Right lobe of liver (tissue), 6 donors: ENCODE data around the gene PLEKHG4B. TPM values are rescaled to one million over a fixed set of nuclear protein-coding genes. Genes with fewer than 3 reads are reported as not detected.
"Not testable (repeated sequence)": the region's sequence is repeated elsewhere in the genome, so short reads cannot be mapped to it uniquely, and the experiment has no call there.

Experiments
- ATAC-seq, 4 donors: fragments of 200-7000 bp; cut with Tn5 transposase; one replicate each; pipeline ENCODE4 v1.9.1; 2020; ENCODE audit warnings: mild to moderate bottlenecking in 4 of 4, moderate library complexity in 4 of 4
- DNase-seq, 3 donors: peaks; one replicate each; pipeline ENCODE4 v3.0.0-alpha.2; 2020
- H3K27ac ChIP-seq, 3 donors: fragments of 200-600 bp; one replicate each; pipeline ENCODE4 v1.8.0; 2022
- H3K27me3 ChIP-seq, 2 donors: fragments of 200-600 bp; one replicate each; pipeline ENCODE4 v1.8.0; 2022
- H3K36me3 ChIP-seq, 4 donors: fragments of 200-600 bp; sonication (generic) in 1 of 4; one replicate each; pipeline versions ENCODE4 v1.5.1 to v1.8.0; 2017 to 2022; ENCODE audit warnings: control low read depth in 1 of 4
- H3K4me1 ChIP-seq, 4 donors: fragments of 200-600 bp; sonication (generic) in 1 of 4; one replicate each; pipeline versions ENCODE4 v1.5.1 to v1.8.0; 2017 to 2022; ENCODE audit warnings: control low read depth in 1 of 4
- H3K4me3 ChIP-seq, 3 donors: fragments of 200-600 bp; one replicate each; pipeline ENCODE4 v1.8.0; 2022
- H3K9me3 ChIP-seq, 4 donors: fragments of 200-600 bp; sonication (generic) in 1 of 4; one replicate each; pipeline versions ENCODE4 v1.5.1 to v1.8.0; 2017 to 2022; ENCODE audit warnings: control low read depth in 1 of 4
- CTCF ChIP-seq, 4 donors: fragments of 200-600 bp in 3 of 4; fragments of 450-650 bp in 1 of 4; IDR thresholded peaks; one replicate each; pipeline versions ENCODE4 v1.5.1 to v1.8.0; 2016 to 2022; ENCODE audit warnings: antibody characterized with exemption in 4 of 4, mild to moderate bottlenecking in 2 of 4
- POLR2A ChIP-seq: fragments of 450-650 bp; IDR thresholded peaks from one replicate; pipeline ENCODE4 v1.6.1; 2017; ENCODE audit warnings: antibody characterized with exemption, mild to moderate bottlenecking
- WGBS: methylation state at CpG from one replicate; pipeline ENCODE4 v1.1.6; 2018; ENCODE audit warnings: low coverage, low lambda C conversion rate; ENCODE audit not compliant: insufficient coverage; ENCODE audit errors: missing lambda C conversion rate; 5-methylcytosine and 5-hydroxymethylcytosine counted together
- intact Hi-C, 2 donors: fragments of 100-400 bp; cut with DNase I; formaldehyde crosslinking; loops; one replicate each; pipeline versions ENCODE4 v1.11.2 to v1.14.1; 2022
- total RNA-seq, 6 experiments: library from RNA; depleted of rRNA in 2 of 6; stranded (reverse); fragments of >200 nt in 2 of 6; fragmentation: NEBNext Ultra II Directional in 3 of 6; extraction: Animal tissue kit (Norgen Biotek cat#: 25700) in 3 of 6; gene quantifications; one replicate each; pipeline versions ENCODE4 v1.1.0 to v1.2.4, GENCODE V29; 2016 to 2023
- donor health status: DM: no; HTN: yes; CAD: no.
- donor health status: DM: no; HTN: no; CAD: no.
- donor health status: DM: no; HTN: no; CAD: no.
- donor health status: DM: no; HTN: yes; CAD: no.
- donor health status: DM: no; HTN: yes; CAD: no.

The PLEKHG4B gene
- total RNA-seq, 6 experiments from 2014 or later = 0.13 to 0.18 TPM; not detected in 4

DNA sequence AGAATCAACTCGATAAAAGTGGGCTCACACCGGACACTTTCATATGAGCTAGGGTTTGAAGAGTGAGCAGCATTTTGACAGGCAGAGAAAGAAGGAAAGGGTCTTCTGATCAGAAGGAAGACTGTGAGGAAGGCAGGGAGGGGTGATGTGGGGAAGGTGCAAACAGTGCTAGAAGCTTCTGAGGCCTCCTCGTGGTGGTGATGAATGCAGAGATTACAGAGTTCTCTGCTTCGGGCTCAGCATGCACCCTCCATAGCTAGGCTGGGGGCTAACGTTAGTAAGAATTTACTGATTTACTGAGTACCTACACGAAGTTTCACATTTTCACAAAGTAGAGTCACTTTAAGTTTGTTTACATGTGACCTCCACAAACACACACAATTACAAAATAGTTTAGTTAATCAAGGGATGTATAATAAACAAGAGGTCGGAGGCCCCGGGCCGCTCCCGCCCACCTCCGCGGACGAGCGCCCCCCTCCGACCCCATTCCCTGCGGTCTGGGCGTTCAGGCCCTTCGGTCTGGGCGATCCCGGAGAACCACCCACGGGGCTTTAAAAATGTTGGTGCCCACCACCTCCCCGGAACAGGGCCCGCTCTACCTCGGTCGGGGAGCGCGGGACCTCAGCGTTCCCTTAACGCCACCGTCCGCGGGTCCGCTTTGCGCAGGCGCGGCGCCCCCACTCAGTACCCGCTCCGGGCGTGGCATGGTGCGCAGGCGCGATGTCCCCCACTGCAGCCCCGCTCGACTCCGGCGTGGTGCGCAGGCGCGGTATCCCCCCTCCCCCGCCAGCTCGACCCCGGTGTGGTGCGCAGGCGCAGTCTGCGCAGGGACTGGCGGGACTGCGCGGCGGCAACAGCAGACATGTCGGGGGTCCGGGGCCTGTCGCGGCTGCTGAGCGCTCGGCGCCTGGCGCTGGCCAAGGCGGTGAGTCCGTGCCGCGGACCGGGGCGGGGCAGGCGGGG is 125.8 kb downstream of the PLEKHG4B start, which contains the start of the genes CCDC127 and SDHA:
Gene CCDC127, minus strand, starts transcription at position 660 of the 963 bp plus-strand sequence. CDS start 1,304 bp downstream, outside the sequence.
Gene SDHA, plus strand, starts transcription at position 827 of the 963 bp plus-strand sequence. Its CDS starts 36 bp downstream, at position 863.
- WGBS = 6% methylated on average over 12 of the region's 75 CpGs
- intact Hi-C loops, H3K36me3 ChIP-seq, H3K27me3 ChIP-seq, H3K9me3 ChIP-seq: not testable (repeated sequence)
- peak within 1 kb of the TSS; percentile 92 to 94 (median 93) for H3K27ac ChIP-seq
- ATAC-seq = peak; percentile 91 to 93 (median 92)
- H3K4me1 ChIP-seq = peaks cover 0 to 29% (median 7%) of the 10 kb centered on the region in 4 donors
- TF ChIP-seq POLR2A (peak; percentile 93), CTCF (IDR thresholded peaks at IDR 0.05) (peak; percentile 11 to 46 (median 30))
- peak within 1 kb of the TSS; percentile 91 to 98 (median 97) for H3K4me3 ChIP-seq
- DNase-seq = peak; percentile 97 to 99 (median 98)

DNA sequence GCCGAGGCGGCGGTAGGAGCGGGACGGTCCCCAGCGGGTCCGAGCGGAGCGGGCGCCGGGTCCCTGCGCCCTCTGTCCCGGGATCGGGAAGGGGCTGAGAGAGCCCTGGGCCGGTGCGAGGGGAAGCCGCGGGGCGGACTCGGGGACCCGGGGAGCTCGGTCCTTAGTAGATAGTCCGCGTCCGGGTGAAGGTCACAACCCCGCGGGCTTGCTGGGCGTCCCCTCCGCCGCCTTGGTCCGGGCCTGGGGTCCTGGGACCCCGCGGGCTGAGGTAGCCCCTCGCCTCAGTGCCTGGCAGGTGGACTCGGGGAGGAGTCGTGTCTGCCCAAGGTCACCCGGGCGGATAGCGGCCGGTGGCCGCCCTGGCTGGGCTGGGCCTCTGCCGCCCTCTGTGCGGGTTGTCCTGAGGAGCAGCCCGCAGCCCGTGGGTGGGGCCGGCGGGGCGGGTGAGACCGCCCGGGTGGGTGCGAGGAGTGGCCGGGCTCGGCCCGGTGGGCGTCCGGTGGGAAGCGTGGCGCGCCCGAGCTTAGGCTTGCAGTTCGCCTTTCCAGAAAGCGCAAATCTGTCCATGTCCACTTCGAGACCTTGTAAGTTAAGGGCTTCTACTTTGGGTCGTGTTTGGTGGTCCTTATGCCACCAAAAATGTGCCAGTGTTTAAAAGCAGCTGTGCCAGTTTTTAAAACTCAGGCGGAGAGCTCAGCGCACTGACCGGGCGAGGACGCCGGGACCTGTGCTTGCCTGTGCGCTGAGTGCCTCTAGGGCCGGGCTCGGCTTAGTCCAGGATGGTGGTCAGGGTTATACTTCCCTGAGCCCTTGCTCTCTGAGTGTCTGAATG is 126.7 kb downstream of the PLEKHG4B start:
- H3K4me1 ChIP-seq = peaks cover 0 to 32% (median 7%) of the 10 kb centered on the region in 4 donors
- 0% methylated on average over 3 of the region's 73 CpGs for WGBS
- intact Hi-C loops = no loop called here
- peaks cover 0 to 2% (median 0%) of the 10 kb centered on the region in 4 donors for H3K36me3 ChIP-seq
- TF ChIP-seq CTCF (IDR thresholded peaks at IDR 0.05) (peak in 1 of 4 donors; percentile 4), POLR2A (peak; percentile 3)
- no peaks in the 10 kb centered on the region for H3K27me3 ChIP-seq
- peak; percentile 60 to 76 (median 66) for DNase-seq
- peak overlapping the region; percentile 92 to 94 (median 93) for H3K27ac ChIP-seq
- no peaks in the 10 kb centered on the region for H3K9me3 ChIP-seq
- peak overlapping the region; percentile 91 to 98 (median 97) for H3K4me3 ChIP-seq
- peak; percentile 44 to 68 (median 68) for ATAC-seq

DNA sequence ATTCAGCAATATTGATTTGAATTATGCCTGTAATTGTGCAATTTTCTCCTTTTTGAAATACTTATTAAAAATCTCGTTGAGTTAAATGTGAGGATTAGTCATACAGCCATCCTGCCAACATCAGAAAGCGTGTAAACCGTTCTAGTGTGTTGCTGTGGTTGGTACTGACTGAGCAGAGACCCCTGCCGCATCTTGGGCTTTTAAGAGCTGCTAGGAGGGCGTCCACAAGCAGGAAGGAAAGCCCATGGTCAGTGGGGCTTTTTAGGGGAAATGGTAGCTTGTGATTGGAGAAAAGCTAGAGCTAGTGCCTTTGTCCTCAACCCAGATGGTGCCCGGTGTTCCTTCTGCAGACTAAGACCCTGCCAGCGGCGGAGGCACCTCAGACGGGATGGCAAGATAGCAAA is 127.5 kb downstream of the PLEKHG4B start:
- H3K27ac ChIP-seq = peak overlapping the region; percentile 92 to 94 (median 93)
- H3K4me3 ChIP-seq = peak overlapping the region; percentile 91 to 98 (median 97)
- peaks cover 0 to 32% (median 7%) of the 10 kb centered on the region in 4 donors for H3K4me1 ChIP-seq
- WGBS = 2% methylated on average over 9 of the region's 9 CpGs
- ATAC-seq (peak in 1 of 4 donors; percentile 18), DNase-seq (no peak)
- intact Hi-C loops = no loop called here
- peaks cover 0 to 10% (median 0%) of the 10 kb centered on the region in 4 donors for H3K36me3 ChIP-seq
- H3K27me3 ChIP-seq = no peaks in the 10 kb centered on the region
- TF ChIP-seq POLR2A (no peak), CTCF (IDR thresholded peaks at IDR 0.05) (no peak)
- H3K9me3 ChIP-seq = no peaks in the 10 kb centered on the region

DNA sequence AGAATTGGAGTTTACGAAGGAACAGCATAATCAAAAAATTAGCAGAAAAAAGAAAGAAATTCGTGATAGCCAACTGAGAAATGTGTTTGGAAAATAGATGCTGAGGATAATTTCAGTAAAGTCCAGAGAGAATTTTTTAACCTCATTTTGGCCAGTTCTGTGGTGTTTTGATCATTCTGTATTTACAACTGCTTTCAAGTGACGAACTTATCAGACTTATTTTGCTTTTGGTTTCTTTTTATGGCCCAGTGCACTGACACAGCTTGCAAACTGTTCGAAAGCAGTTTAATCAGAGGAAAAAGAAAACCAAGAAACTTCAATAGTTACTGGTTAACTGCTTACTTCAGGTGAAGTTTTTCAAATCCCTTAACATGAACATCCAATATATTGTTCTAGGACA is 128.0 kb downstream of the PLEKHG4B start:
- intact Hi-C loops = no loop called here
- DNase-seq = no peak
- H3K27ac ChIP-seq = peak overlapping the region; percentile 92 to 94 (median 93)

GRCh38 chr5:222951-223715 is 131.2 kb downstream of the PLEKHG4B start:
- Histone ChIP-seq H3K36me3 (peaks cover 0 to 45% (median 13%) of the 10 kb centered on the region in 4 donors), H3K4me1 (peaks cover 0 to 32% (median 7%) of the 10 kb centered on the region in 4 donors)
- 37% methylated on average over 6 of the region's 6 CpGs for WGBS
- H3K27me3 ChIP-seq, DNase-seq, H3K27ac ChIP-seq, ATAC-seq, intact Hi-C loops, H3K9me3 ChIP-seq, H3K4me3 ChIP-seq: not testable (repeated sequence)

More for the DNA sequence above, 128.0 kb downstream of the PLEKHG4B start:
- no peak for TF ChIP-seq POLR2A
- TF ChIP-seq CTCF (IDR thresholded peaks at IDR 0.05) = no peak
- peak in 1 of 4 donors; percentile 26 for ATAC-seq
- WGBS = 2% methylated on average over 4 of the region's 4 CpGs
- Histone ChIP-seq H3K36me3 (peaks cover 0 to 15% (median 0%) of the 10 kb centered on the region in 4 donors), H3K4me1 (peaks cover 0 to 32% (median 7%) of the 10 kb centered on the region in 4 donors), H3K27me3 (no peaks in the 10 kb centered on the region), H3K4me3 (peak overlapping the region; percentile 91 to 98 (median 97)), H3K9me3 (no peaks in the 10 kb centered on the region)
